D721Med (cell line): ENCODE data around the gene LMBR1.
"Not testable (repeated sequence)": the region's sequence is repeated elsewhere in the genome, so short reads cannot be mapped to it uniquely, and the experiment has no call there.

Source experiments
- DNase-seq: peaks from one replicate; pipeline ENCODE4 v3.0.0; 2011; ENCODE audit warnings: low spot score; ENCODE audit not compliant: insufficient read length
- FAIRE-seq: peaks from 2 replicates; lab custom pipeline; 2011; peaks lifted over from hg19 to GRCh38; lab: Jason Lieb, UNC
- TF ChIP-seq, protein P1 (sequence below): IDR thresholded peaks from 2 replicates; pipeline ENCODE4 v1.5.1; 2012; ENCODE audit warnings: mild to moderate bottlenecking, control low read depth; ENCODE audit not compliant: insufficient read depth; ENCODE audit errors: missing control alignments

LMBR1 gene

DNA sequence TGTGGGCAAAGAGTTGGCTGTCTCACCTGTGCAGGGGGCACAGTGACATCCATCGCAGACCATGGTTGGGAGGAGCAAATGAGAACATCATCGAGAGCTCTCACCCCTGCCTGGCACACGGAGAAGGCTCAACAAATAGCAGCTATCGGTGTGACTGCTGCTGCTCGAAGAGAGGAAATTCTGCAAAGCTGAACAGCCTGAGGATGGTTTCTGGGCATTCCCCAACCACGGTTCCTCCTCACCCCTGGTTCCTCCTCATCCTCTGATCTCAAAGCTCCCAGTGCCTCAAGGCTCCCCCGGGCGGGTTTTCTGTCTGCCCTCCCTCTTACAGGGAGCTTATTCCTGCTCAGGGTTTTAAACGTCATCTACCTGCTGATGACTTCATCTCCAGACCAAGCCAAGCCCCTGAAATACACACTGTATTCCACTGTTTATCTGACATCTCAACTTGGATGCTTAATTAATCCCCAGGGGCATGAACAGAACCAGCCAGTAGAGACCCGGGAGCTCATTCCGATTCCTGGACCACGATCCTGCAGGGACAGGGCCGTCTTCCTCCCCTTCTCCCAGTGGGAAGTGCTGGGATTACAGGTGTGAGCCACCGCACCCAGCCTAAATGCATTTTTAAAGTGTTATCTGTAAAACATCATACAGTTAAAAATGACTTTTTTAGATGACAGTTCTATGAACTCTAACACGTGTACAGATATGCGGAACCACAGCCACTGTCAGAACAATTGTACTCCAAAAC lies 37.0 kb upstream of the LMBR1 start:
- DNase-seq (no peak), FAIRE-seq (no peak)
- TF ChIP-seq, protein P1, sequence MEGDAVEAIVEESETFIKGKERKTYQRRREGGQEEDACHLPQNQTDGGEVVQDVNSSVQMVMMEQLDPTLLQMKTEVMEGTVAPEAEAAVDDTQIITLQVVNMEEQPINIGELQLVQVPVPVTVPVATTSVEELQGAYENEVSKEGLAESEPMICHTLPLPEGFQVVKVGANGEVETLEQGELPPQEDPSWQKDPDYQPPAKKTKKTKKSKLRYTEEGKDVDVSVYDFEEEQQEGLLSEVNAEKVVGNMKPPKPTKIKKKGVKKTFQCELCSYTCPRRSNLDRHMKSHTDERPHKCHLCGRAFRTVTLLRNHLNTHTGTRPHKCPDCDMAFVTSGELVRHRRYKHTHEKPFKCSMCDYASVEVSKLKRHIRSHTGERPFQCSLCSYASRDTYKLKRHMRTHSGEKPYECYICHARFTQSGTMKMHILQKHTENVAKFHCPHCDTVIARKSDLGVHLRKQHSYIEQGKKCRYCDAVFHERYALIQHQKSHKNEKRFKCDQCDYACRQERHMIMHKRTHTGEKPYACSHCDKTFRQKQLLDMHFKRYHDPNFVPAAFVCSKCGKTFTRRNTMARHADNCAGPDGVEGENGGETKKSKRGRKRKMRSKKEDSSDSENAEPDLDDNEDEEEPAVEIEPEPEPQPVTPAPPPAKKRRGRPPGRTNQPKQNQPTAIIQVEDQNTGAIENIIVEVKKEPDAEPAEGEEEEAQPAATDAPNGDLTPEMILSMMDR, result no peak

- TF ChIP-seq, protein P1, result no peak
- DNase-seq, result no peak
- FAIRE-seq, result no peak
Observed at GRCh38 chr7:156928406-156928747, 35.4 kb upstream of the LMBR1 start.

DNA sequence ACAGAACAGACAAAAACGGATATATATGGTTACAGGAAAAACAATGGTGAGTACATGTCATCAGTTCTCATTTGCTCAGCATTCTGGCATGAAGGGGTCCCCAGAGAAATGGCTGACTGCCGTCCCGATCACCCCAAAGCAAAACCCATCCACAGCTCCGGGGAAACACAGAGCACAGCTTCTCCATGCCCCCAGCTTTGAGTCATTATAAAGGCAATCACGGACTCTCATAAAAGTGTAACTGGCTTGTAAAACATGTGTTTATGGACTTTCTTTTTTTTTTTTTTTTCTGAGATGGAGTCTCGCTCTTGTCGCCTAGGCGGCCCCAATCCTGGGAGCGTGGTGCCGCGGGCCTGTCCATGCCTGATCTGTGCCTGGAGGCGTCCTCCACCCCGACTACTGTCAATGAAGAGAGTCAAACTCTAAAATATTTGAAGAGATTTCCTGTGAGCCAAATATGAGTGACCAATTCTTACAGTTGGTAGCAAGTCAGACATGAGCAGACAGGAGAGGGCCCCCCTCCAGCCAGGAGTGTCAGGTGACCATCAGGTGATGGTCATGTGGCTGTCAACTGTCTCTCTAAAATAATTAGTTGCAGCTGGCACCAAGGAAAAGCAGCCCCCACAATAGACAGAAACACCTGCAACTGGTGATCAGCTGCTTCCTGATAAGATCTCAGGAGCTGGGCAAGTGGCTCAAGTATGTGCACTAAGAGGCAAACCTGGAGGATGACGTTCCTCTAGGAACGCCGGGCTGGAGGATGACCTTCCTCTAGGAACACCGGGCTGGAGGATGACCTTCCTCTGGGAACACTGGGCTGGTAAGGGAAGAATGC lies 34.8 kb upstream of the LMBR1 start:
- TF ChIP-seq, protein P1, result no peak
- DNase-seq, result no peak
- FAIRE-seq, result no peak

DNA sequence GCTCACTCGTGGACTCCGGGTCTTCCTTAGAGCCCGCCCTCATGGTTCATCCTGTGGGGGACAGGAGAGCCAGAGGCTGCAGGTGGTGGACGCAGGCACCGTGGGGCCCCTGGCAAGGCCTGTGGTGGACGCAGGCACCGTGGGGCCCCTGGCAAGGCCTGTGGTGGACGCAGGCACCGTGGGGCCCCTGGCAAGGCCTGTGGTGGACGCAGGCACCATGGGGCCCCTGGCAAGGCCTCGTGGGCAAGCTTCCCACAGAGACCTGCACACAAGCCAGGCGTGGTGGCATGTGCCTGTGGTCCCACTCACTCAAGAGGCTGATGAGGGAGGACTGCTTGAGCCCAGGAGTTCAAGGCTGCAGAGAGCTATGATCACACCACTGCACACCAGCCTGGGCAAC lies 32.8 kb upstream of the LMBR1 start:
- DNase-seq, FAIRE-seq: not testable (repeated sequence)

GRCh38 chr7:156922304-156922703 lies 29.3 kb upstream of the LMBR1 start:
- DNase-seq, FAIRE-seq: not testable (repeated sequence)

DNA sequence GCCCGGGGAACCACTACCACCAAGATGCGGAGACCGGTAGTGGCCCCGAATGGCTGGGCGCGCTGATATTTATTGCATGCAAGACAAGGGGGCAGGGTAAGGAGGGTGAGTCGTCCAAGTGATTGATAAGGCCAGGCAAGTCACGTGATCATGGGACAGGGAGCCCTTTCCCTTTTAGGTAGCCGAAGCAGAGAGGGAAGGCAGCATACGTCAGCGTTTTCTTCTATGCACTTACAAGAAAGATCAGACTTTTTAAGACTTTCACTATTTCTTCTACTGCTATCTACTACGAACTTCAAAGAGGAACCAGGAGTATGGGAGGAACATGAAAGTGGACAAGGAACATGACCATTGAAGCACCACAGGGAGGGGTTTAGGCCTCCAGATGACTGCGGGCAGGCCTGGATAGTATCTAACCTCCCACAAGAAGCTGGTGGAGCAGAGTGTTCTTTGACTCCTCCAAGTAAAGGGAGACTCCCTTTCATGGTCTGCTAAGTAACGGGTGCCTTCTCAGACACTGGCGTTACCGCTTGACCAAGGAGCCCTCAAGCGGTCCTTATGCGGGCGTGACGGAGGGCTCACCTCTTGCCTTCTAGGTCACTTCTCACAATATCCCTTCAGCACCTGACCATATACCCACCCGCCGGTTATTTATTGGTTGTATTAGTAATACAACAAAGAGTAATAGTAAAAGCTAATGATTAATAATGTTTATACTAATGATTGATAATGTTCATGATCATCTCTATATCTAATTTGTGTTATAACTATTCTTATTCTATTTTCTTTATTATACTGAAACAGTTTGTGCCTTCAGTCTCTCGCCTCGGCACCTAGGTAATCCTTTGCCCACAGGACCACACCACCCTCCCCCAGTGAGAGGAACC lies 27.7 kb upstream of the LMBR1 start:
- FAIRE-seq, DNase-seq: not testable (repeated sequence)

DNA sequence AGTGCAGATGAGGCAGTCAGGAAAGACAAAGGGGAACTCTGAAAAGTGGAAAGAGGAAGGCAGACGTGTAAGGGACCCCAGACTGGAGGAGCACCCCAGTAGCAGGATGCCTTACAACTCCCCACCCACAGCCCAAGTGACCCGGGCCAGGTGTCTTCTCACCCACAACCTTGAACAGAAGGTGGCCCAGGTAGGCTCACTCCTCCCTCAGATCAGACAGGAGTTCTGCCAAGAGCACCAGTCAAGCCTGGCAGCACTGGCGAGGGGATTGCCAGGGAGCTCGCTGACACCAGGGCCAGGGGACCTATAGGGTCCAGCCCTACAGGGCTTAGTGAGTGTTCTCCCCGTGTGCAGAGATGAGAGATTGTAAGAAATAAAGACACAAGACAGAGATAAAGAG lies 27.1 kb upstream of the LMBR1 start:
- TF ChIP-seq, protein P1, result no peak
- no peak for DNase-seq
- FAIRE-seq, result no peak

- DNase-seq (no peak), FAIRE-seq (no peak)
- TF ChIP-seq, protein P1, result no peak
Observed at GRCh38 chr7:156919132-156919713, 26.2 kb upstream of the LMBR1 start.
